Heart right ventricle (tissue), 16 donors: ENCODE data around the gene KRT20. TPM values are rescaled to one million over a fixed set of nuclear protein-coding genes. Genes with fewer than 3 reads are reported as not detected.

Experiments used
- ATAC-seq, 8 donors: fragments of 200-7000 bp; cut with Tn5 transposase; one replicate each; pipeline ENCODE4 v1.9.1; 2020; ENCODE audit warnings: mild to moderate bottlenecking in 8 of 8, moderate library complexity in 8 of 8, moderate number of reproducible peaks in 1 of 8
- DNase-seq, 2 donors: peaks; one replicate each; pipeline ENCODE4 v3.0.0-alpha.2; 2020
- H3K27ac ChIP-seq, 10 donors: fragments of 200-600 bp; sonication (generic) in 2 of 10; one replicate each; pipeline versions ENCODE4 v1.5.0 to v1.8.0; 2020 to 2022; ENCODE audit warnings: mild to moderate bottlenecking in 3 of 10
- H3K27me3 ChIP-seq, 7 donors: fragments of 200-600 bp; one replicate each; pipeline ENCODE4 v1.8.0; 2021 to 2022; ENCODE audit warnings: mild to moderate bottlenecking in 2 of 7
- H3K36me3 ChIP-seq, 9 donors: fragments of 200-600 bp; sonication (generic) in 1 of 9; one replicate each; pipeline versions ENCODE4 v1.5.0 to v1.8.0; 2020 to 2022; ENCODE audit warnings: mild to moderate bottlenecking in 2 of 9
- H3K4me1 ChIP-seq, 9 donors: fragments of 200-600 bp; sonication (generic) in 1 of 9; one replicate each; pipeline versions ENCODE4 v1.5.0 to v1.8.0; 2020 to 2022; ENCODE audit warnings: mild to moderate bottlenecking in 4 of 9
- H3K4me3 ChIP-seq, 10 donors: fragments of 200-600 bp; sonication (generic) in 2 of 10; one replicate each; pipeline versions ENCODE4 v1.5.0 to v1.8.0; 2020 to 2022; ENCODE audit warnings: mild to moderate bottlenecking in 7 of 10, moderate library complexity in 2 of 10
- H3K9me3 ChIP-seq, 11 donors: fragments of 200-600 bp in 10 of 11; sonication (generic) in 2 of 11; one replicate each; pipeline versions ENCODE4 v1.5.0 to v1.8.0; 2013 to 2022; ENCODE audit warnings: mild to moderate bottlenecking in 2 of 11, control low read depth in 1 of 11, moderate library complexity in 1 of 11
- WGBS, 2 donors: extraction: QIAGEN DNeasy Blood & Tissue Kit; methylation state at CpG; one replicate each; pipeline ENCODE4 v1.1.7; 2013; ENCODE audit warnings: inconsistent platforms in 1 of 2; 5-methylcytosine and 5-hydroxymethylcytosine counted together
- intact Hi-C, 10 donors: fragments of 100-400 bp; cut with DNase I; formaldehyde crosslinking; loops; one replicate each; pipeline versions ENCODE4 v1.11.1 to v1.14.2; 2022
- polyA plus RNA-seq, 2 donors: library from polyadenylated mRNA; stranded (reverse); fragments of 200-250 nt; gene quantifications; one replicate each; pipeline ENCODE4 v1.2.3, GENCODE V29; 2013
- total RNA-seq, 10 donors: library from RNA; stranded (reverse); fragmentation: NEBNext Ultra II Directional in 3 of 10; extraction: Animal tissue kit (Norgen Biotek cat#: 25700) in 3 of 10; gene quantifications; one replicate each; pipeline versions ENCODE4 v1.2.1 to v1.2.4, GENCODE V29; 2021 to 2023
- TF ChIP-seq, protein P1 (sequence below), 9 donors: fragments of 200-600 bp; sonication (generic) in 2 of 9; IDR thresholded peaks; one replicate each; pipeline versions ENCODE4 v1.5.0 to v1.8.0; 2021 to 2022; ENCODE audit warnings: antibody characterized with exemption in 9 of 9, mild to moderate bottlenecking in 5 of 9, moderate library complexity in 1 of 9
- donor health status: Arrhythmogenic right ventricular cardiomyopathy.
- donor health status: ischemic (EF 13 %, LVEDD 7.1; RV severe dilation, severe dysfunction).
- donor health status: healthy with polysubstance abuse.
- donor health status: DM: no; HTN: yes; CAD: no.
- donor health status: DM: no; HTN: no; CAD: no.
- donor health status: ischemic (EF 25% LVEDD 6.9; RV normal size, moderate dysfunction).
- donor health status: ischemic (EF 25% LVEDD 5.7; RV mildly dilated, moderate dysfunction).
- donor health status: healthy.
- donor health status: DM: yes; HTN: yes; CAD: no.
- donor health status: Ischemic cardiomyopathy.
- donor health status: ischemic (EF 35%, LVEDD 5.7; RV mildly dilated, moderate dysfunction).
- donor health status: nonischemic (EF 11% LVEDD 7.7; RV severe dilation, severe dysfunction).
- donor health status: DM: yes; HTN: yes; CAD: no.
- donor health status: PGD.
- donor health status: ischemic (EF 29% LVEDD 5.4; RV normal size, mild dysfunction).
- donor health status: nonischemic (EF 23%, LVEDD 6.1; RV moderate dilation, normal function).

Gene KRT20
- total and polyA plus RNA-seq, 12 donors: not detected

DNA sequence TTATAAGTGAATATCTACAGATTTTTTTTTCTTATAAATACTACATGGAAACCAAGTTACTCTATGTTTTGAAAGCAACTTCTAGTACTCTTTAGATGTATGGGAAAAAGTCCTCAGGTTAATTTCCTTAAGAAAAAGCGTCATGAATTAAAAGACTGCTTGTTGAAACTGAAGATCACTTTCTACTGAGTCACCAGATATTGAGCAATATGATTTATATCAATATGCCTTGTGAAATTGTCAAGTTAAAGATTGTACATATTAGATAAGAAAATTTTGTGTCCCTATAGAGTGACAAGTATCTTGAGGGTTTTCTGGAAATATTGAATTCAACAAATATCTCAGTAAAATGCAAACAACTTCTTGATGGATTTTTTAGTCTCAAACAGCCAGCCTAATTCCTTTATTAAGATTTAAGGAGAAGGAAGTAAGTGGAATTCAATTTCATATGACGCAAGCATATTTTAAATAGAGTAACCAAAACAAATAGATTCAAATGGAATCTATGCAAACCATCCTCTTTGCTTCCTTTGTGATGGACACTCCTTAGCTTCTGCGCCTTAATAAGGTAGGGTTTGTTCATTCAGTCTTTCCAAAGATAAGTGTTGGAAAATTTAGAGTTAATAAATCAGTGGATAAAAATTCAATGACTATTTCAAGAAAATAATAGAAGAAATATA, 34.6 kb downstream of the KRT20 start:
- ATAC-seq (no peak), DNase-seq (no peak)
- H3K27me3 ChIP-seq: peaks cover 0 to 21% (median 7%) of the 10 kb centered on the region in 7 donors
- 93 to 94% methylated on average over 3 of the region's 3 CpGs for WGBS, 2 donors
- H3K36me3 ChIP-seq: no peaks in the 10 kb centered on the region
- TF ChIP-seq, protein P1, sequence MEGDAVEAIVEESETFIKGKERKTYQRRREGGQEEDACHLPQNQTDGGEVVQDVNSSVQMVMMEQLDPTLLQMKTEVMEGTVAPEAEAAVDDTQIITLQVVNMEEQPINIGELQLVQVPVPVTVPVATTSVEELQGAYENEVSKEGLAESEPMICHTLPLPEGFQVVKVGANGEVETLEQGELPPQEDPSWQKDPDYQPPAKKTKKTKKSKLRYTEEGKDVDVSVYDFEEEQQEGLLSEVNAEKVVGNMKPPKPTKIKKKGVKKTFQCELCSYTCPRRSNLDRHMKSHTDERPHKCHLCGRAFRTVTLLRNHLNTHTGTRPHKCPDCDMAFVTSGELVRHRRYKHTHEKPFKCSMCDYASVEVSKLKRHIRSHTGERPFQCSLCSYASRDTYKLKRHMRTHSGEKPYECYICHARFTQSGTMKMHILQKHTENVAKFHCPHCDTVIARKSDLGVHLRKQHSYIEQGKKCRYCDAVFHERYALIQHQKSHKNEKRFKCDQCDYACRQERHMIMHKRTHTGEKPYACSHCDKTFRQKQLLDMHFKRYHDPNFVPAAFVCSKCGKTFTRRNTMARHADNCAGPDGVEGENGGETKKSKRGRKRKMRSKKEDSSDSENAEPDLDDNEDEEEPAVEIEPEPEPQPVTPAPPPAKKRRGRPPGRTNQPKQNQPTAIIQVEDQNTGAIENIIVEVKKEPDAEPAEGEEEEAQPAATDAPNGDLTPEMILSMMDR (IDR thresholded peaks at IDR 0.05): no peak
- H3K9me3 ChIP-seq: no peaks in the 10 kb centered on the region
- H3K4me3 ChIP-seq: no peak overlapping the region
- peaks cover 0 to 11% (median 0%) of the 10 kb centered on the region in 9 donors for H3K4me1 ChIP-seq
- intact Hi-C loops: loop anchor here in 1 of 10 donors (5.0 kb wide), 1 partner anchor 797 kb away; no protein-coding TSS in a partner anchor
- H3K27ac ChIP-seq: no peak overlapping the region

DNA sequence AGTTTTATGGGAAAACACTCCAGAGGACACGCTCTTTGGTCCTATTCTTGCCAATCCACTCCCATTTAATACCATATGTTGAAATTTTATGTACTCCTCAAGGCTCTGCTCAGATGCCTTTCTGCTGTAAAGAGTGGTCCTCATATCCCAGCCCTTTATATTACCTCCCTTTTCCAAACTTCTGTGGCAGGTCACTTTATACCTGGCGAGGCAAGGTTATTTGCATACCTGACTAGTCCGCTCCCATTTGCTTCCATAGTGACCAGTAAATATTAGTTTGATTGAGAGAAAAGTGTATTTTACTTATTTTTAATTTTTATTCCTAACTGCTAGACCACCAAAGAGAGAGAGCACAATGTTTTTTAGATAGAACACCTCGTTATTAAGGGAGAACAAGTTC, 35.3 kb downstream of the KRT20 start:
- intact Hi-C loops: loop anchor here in 1 of 10 donors (5.0 kb wide), 1 partner anchor 798 kb away; no protein-coding TSS in a partner anchor

DNA sequence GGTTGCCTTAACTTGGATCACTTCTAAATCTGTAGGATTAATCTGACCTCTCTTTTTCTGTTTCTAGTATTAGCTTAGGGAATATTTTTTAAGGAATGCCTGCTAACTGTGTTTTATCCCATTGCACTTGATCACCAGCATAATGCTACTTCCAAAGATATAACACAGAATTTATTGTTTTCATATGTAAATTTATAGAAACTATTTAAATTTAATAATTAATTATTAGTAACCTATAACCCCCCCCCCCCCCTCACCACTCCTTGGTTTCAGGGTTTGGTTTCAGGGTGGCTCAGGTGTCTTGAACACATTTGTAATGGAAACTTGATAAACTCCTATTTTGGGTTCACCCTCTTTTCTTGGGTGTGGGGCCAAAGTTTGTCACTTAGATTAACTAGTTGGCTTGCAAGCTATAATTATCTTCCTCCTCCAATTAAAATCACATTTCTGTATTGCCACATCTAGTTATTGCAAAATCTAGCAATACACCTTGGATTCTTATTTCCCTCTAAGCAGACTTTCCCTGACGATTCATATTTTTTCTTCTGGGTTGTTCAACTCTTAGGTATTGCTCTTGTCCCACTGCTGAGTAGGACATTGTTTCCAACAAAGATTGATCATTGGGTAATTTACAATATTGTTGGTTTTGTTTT, 36.3 kb downstream of the KRT20 start:
- H3K36me3 ChIP-seq: no peaks in the 10 kb centered on the region
- H3K27me3 ChIP-seq: peaks cover 0 to 21% (median 7%) of the 10 kb centered on the region in 7 donors
- DNase-seq (no peak), ATAC-seq (no peak)
- H3K27ac ChIP-seq: no peak overlapping the region
- 89 to 90% methylated on average over 1 of the region's 1 CpG for WGBS, 2 donors
- no peak overlapping the region for H3K4me3 ChIP-seq
- peaks cover 0 to under 1% (median 0%) of the 10 kb centered on the region in 9 donors for H3K4me1 ChIP-seq
- intact Hi-C loops: no loop called here
- TF ChIP-seq, protein P1 (IDR thresholded peaks at IDR 0.05): no peak
- no peaks in the 10 kb centered on the region for H3K9me3 ChIP-seq

More for the DNA sequence above, 35.3 kb downstream of the KRT20 start:
- WGBS, 2 donors: 88 to 90% methylated on average over 4 of the region's 4 CpGs
- no peak overlapping the region for H3K4me3 ChIP-seq
- no peak for DNase-seq
- no peaks in the 10 kb centered on the region for H3K9me3 ChIP-seq
- TF ChIP-seq, protein P1 (IDR thresholded peaks at IDR 0.05): no peak
- peaks cover 0 to 21% (median 7%) of the 10 kb centered on the region in 7 donors for H3K27me3 ChIP-seq
- ATAC-seq: no peak
- peaks cover 0 to 10% (median 0%) of the 10 kb centered on the region in 9 donors for H3K4me1 ChIP-seq
- H3K27ac ChIP-seq: no peak overlapping the region
- H3K36me3 ChIP-seq: no peaks in the 10 kb centered on the region

DNA sequence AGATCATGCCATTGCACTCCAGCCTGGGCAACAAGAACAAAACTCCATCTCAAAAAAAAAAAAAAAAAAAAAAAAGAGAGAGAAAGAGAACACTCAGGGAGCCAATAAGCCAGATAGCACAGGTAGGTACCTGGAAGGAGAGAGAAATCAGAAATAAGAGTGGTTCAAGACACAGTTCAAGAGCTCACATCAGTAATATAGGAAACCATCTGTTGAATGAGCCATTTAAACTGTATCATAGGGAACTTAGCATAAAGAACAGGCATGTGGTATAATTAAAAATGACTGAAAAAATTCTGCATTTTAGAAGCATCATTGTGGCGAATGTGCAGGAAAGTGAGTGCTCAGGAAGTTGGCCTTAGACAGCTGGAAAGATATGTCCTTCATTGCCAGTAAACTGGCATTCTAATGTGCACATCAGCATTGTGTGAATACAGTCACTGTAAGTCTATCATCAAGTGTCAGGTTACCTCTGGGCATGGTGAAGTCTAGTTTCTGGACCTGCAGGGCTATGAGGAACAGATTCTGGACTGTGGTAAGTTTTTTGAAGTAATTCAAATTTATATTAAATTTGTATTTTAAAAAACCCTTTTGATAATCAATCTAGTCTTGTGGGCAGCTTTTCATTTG, 38.4 kb downstream of the KRT20 start:
- no peaks in the 10 kb centered on the region for H3K9me3 ChIP-seq
- DNase-seq (no peak), ATAC-seq (no peak)
- intact Hi-C loops: no loop called here
- WGBS, 2 donors: 81 to 86% methylated on average over 1 of the region's 1 CpG
- H3K27me3 ChIP-seq: peaks cover 0 to 21% (median 7%) of the 10 kb centered on the region in 7 donors
- H3K27ac ChIP-seq: no peak overlapping the region
- H3K4me3 ChIP-seq: no peak overlapping the region
- no peaks in the 10 kb centered on the region for H3K36me3 ChIP-seq
- TF ChIP-seq, protein P1 (IDR thresholded peaks at IDR 0.05): no peak
- no peaks in the 10 kb centered on the region for H3K4me1 ChIP-seq
